K562 (cell line): ENCODE data around the gene SIRT7. TPM values are rescaled to one million over a fixed set of nuclear protein-coding genes. Genes with fewer than 3 reads are reported as not detected.

Experiments
- BACH1 ChIP-seq: fragments of 200-800 bp; sonication (Bioruptor generic); IDR thresholded peaks from 2 replicates; pipeline ENCODE4 v1.6.1; 2016; ENCODE audit warnings: missing genetic modification characterization, missing compliant biosample characterization
- FOXJ2 ChIP-seq: fragments of 200-800 bp; sonication (Bioruptor generic); IDR thresholded peaks from 2 replicates; pipeline ENCODE4 v1.6.1; 2016; ENCODE audit warnings: missing genetic modification characterization, missing compliant biosample characterization
- HDAC8 ChIP-seq: fragments of 450-650 bp; IDR thresholded peaks from 2 replicates; pipeline ENCODE4 v1.6.1; 2016; ENCODE audit warnings: mild to moderate bottlenecking, missing genetic modification characterization, moderate library complexity, missing compliant biosample characterization
- HLTF ChIP-seq: fragments of 450-650 bp; IDR thresholded peaks from 2 replicates; pipeline ENCODE4 v1.6.1; 2016
- JUNB ChIP-seq: fragments of 450-650 bp; formaldehyde crosslinking; conservative IDR thresholded peaks from 2 replicates; pipeline ENCODE4 v1.4.0; 2020; ENCODE audit warnings: mild to moderate bottlenecking
- KHSRP ChIP-seq: fragments of 450-650 bp; IDR thresholded peaks from 2 replicates; pipeline ENCODE4 v1.6.1; 2017
- PRMT5 ChIP-seq: sonication (generic); formaldehyde crosslinking; IDR thresholded peaks from 2 replicates; pipeline ENCODE4 v1.5.0; 2020; ENCODE audit warnings: missing genetic modification reagents
- RHOXF2B ChIP-seq: fragments of 250-450 bp; sonication (Bioruptor Pico); conservative IDR thresholded peaks from 2 replicates; pipeline ENCODE4 v1.5.1; 2021
- SMARCB1 ChIP-seq: IDR thresholded peaks from 2 replicates; pipeline ENCODE4 v1.6.1; 2011; ENCODE audit warnings: improper control_type of control experiment, low read depth; ENCODE audit not compliant: insufficient read length
- SMARCC2 ChIP-seq: fragments of 450-650 bp; IDR thresholded peaks from 2 replicates; pipeline ENCODE4 v1.6.1; 2017; ENCODE audit warnings: antibody characterized with exemption, moderate library complexity, mild to moderate bottlenecking, low read depth
- TEAD1 ChIP-seq, 2 experiments: fragments of 450-650 bp in 1 of 2; sonication (generic) in 1 of 2; formaldehyde crosslinking; IDR thresholded peaks; 2 replicates each; pipeline versions ENCODE4 v1.4.0 to v1.8.0; 2020 to 2022; ENCODE audit warnings: mild to moderate bottlenecking in 2 of 2, missing genetic modification reagents in 1 of 2
- TOE1 ChIP-seq, 2 experiments: fragments of 450-650 bp in 1 of 2; sonication (generic) in 1 of 2; formaldehyde crosslinking in 1 of 2; IDR thresholded peaks; 2 replicates each; pipeline versions ENCODE4 v1.7.1 to v1.8.0; 2016 to 2022; ENCODE audit warnings: borderline replicate concordance in 2 of 2, mild to moderate bottlenecking in 2 of 2, antibody characterized with exemption in 1 of 2, inconsistent platforms in 1 of 2, low read depth in 1 of 2, missing genetic modification reagents in 1 of 2, moderate library complexity in 1 of 2
- ZBTB7A ChIP-seq: IDR thresholded peaks from 2 replicates; pipeline ENCODE4 v1.6.1; 2011; ENCODE audit warnings: low read depth, mild to moderate bottlenecking, low read length, moderate library complexity, borderline replicate concordance; ENCODE audit not compliant: control insufficient read depth
- ZC3H8 ChIP-seq: fragments of 450-650 bp; IDR thresholded peaks from 2 replicates; pipeline ENCODE4 v1.6.1; 2017
- ZNF133 ChIP-seq: fragments of 250-450 bp; sonication (Bioruptor Pico); IDR thresholded peaks from 2 replicates; pipeline ENCODE4 v1.4.0; 2020; ENCODE audit warnings: mild to moderate bottlenecking
- ZNF24 ChIP-seq: fragments of 450-650 bp; IDR thresholded peaks from 2 replicates; pipeline ENCODE4 v1.6.1; 2016
- ZNF347 ChIP-seq: fragments of 450-650 bp; formaldehyde crosslinking; IDR thresholded peaks from 2 replicates; pipeline ENCODE4 v1.4.0; 2020; ENCODE audit warnings: low read depth, mild to moderate bottlenecking, moderate library complexity
- ZNF766 ChIP-seq: fragments of 200-800 bp; sonication (Bioruptor generic); conservative IDR thresholded peaks from 2 replicates; pipeline ENCODE4 v1.6.1; 2016; ENCODE audit warnings: missing genetic modification characterization, missing compliant biosample characterization
- polyA plus RNA-seq, 8 experiments: library from polyadenylated mRNA; depleted of rRNA in 4 of 8; stranded (reverse) in 5 of 8; unstranded in 3 of 8; fragments of >200 nt; fragmentation: Nextera tagmentation in 2 of 8; fragmentation: Illumina TruSeq in 1 of 8; extraction: Ambion mirVana in 2 of 8; extraction: Trizol in 1 of 8; gene quantifications; 2 replicates each; pipeline versions ENCODE4 v1.2.1 to v1.2.3, GENCODE V29; 2011 to 2014; ENCODE audit warnings: inconsistent platforms in 1 of 8, missing spikeins in 1 of 8
- total RNA-seq, 7 experiments: library from RNA; depleted of rRNA in 6 of 7; stranded (reverse); fragments of >200 nt in 6 of 7; fragmentation: Illumina TruSeq in 2 of 7; extraction: Trizol in 2 of 7; gene quantifications; 2 replicates each; pipeline versions ENCODE4 v1.2.1 to v1.2.3, GENCODE V29; 2011 to 2021; ENCODE audit warnings: low replicate concordance in 1 of 7
- TF ChIP-seq, protein P1 (sequence below): sonication (generic); formaldehyde crosslinking; IDR thresholded peaks from 2 replicates; pipeline ENCODE4 v1.8.0; 2022; ENCODE audit warnings: missing genetic modification reagents, mild to moderate bottlenecking, borderline replicate concordance
- TF ChIP-seq, protein P2 (sequence below): fragments of 250-450 bp; sonication (Bioruptor Pico); IDR thresholded peaks from 2 replicates; pipeline ENCODE4 v1.8.0; 2021; ENCODE audit warnings: borderline replicate concordance, mild to moderate bottlenecking, moderate library complexity; ENCODE audit not compliant: poor library complexity, severe bottlenecking
- TF ChIP-seq, protein P3 (sequence below), 2 experiments: fragments of 450-650 bp in 1 of 2; IDR thresholded peaks; 2 replicates each; pipeline ENCODE4 v1.6.1; 2011 to 2017; ENCODE audit warnings: low read depth in 2 of 2, antibody characterized with exemption in 1 of 2, borderline replicate concordance in 1 of 2, low read length in 1 of 2, mild to moderate bottlenecking in 1 of 2, mixed read lengths in 1 of 2; ENCODE audit not compliant: control insufficient read depth in 1 of 2
- TF ChIP-seq, protein P4 (sequence below): sonication (generic); formaldehyde crosslinking; IDR thresholded peaks from 2 replicates; pipeline ENCODE4 v1.8.0; 2022; ENCODE audit warnings: mild to moderate bottlenecking, low read depth, missing genetic modification reagents

SIRT7 gene
- total and polyA plus RNA-seq, 9 of the 15 experiments (the other 6 are each of a cell fraction or from before 2014, with no cell fraction given), result 1.6 to 54.8 (median 20.3) TPM

DNA sequence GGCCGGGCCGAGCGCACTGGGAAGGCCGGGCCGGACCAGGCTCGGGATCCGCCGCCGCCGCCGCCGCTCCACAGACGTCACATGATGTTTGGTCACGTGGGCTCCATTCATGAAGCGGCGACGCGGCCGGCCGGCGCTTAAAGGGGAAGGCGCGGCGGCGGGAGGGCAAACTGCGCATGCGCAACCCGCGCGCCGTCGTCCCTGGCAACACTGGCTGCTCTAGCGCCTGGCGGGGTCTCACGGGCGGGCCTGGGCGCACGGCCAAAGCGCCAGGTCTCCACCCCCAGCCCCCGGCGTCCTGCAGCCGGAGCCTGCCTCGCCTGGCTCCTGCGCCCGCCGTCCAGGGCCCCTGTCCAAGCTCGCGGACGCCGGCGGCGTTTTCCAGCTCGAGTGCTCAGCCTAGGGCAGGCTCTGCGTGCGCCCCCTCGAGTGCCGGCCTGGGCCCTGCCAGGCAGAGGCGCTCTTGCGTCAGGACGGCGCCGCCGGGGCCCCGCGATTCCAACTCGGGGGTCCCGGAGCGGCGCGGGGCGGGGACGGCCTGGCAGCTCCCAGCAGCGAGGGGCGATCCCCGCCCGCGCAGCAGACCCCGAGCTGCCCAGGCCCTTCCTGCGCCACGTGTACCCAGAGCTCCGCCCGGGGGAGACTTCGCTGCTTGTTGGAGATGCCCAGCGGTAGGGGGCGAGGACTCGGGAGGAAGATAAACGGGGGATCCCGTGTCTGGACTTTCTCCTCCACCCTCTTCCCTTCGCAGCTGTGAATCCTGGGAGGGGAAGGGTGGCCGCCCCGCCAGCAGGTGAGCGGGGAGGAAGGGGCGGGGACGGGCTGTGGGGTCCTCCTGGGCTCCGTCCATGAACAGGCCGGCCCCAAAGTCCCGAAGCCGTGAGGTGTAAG lies 9.9 kb upstream of the SIRT7 start, which contains the start of gene MAFG (continued):
- TF ChIP-seq, protein P1, sequence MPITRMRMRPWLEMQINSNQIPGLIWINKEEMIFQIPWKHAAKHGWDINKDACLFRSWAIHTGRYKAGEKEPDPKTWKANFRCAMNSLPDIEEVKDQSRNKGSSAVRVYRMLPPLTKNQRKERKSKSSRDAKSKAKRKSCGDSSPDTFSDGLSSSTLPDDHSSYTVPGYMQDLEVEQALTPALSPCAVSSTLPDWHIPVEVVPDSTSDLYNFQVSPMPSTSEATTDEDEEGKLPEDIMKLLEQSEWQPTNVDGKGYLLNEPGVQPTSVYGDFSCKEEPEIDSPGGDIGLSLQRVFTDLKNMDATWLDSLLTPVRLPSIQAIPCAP (CRISPR knock-in tag), result no peak
- TF ChIP-seq, protein P2, sequence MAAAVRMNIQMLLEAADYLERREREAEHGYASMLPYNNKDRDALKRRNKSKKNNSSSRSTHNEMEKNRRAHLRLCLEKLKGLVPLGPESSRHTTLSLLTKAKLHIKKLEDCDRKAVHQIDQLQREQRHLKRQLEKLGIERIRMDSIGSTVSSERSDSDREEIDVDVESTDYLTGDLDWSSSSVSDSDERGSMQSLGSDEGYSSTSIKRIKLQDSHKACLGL, result no peak
- TF ChIP-seq HLTF (peak; percentile 28; the same call in 1 of the 2 replicates), TEAD1 (CRISPR knock-in tag; IDR thresholded peaks at IDR 0.05) (no peak), ZNF133 (CRISPR knock-in tag) (no peak), SMARCC2 (no peak; the same call in 1 of the 2 replicates), ZNF347 (CRISPR knock-in tag) (no peak), HDAC8 (tag) (no peak), SMARCB1 (no peak), ZNF24 (no peak), PRMT5 (no peak), TOE1 (IDR thresholded peaks at IDR 0.05; ENCODE audit: borderline replicate concordance) (peak; percentile 96), TOE1 (CRISPR knock-in tag; IDR thresholded peaks at IDR 0.05; ENCODE audit: borderline replicate concordance, low read depth) (no peak), ZNF766 (CRISPR knock-in tag) (no peak), KHSRP (no peak), FOXJ2 (no peak), JUNB (CRISPR knock-in tag) (no peak), ZBTB7A (peak; percentile 92), RHOXF2B (CRISPR knock-in tag) (0 out of 2 replicates have a peak, but pooled peaks have one; percentile 6), BACH1 (tag) (no peak), ZC3H8 (no peak)
- TF ChIP-seq, protein P3, sequence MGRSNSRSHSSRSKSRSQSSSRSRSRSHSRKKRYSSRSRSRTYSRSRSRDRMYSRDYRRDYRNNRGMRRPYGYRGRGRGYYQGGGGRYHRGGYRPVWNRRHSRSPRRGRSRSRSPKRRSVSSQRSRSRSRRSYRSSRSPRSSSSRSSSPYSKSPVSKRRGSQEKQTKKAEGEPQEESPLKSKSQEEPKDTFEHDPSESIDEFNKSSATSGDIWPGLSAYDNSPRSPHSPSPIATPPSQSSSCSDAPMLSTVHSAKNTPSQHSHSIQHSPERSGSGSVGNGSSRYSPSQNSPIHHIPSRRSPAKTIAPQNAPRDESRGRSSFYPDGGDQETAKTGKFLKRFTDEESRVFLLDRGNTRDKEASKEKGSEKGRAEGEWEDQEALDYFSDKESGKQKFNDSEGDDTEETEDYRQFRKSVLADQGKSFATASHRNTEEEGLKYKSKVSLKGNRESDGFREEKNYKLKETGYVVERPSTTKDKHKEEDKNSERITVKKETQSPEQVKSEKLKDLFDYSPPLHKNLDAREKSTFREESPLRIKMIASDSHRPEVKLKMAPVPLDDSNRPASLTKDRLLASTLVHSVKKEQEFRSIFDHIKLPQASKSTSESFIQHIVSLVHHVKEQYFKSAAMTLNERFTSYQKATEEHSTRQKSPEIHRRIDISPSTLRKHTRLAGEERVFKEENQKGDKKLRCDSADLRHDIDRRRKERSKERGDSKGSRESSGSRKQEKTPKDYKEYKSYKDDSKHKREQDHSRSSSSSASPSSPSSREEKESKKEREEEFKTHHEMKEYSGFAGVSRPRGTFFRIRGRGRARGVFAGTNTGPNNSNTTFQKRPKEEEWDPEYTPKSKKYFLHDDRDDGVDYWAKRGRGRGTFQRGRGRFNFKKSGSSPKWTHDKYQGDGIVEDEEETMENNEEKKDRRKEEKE (IDR thresholded peaks at IDR 0.05; ENCODE audit: borderline replicate concordance in 1 of 2, control insufficient read depth in 1 of 2, low read depth in 2 of 2, low read length in 1 of 2), result no peak
- TF ChIP-seq, protein P4, sequence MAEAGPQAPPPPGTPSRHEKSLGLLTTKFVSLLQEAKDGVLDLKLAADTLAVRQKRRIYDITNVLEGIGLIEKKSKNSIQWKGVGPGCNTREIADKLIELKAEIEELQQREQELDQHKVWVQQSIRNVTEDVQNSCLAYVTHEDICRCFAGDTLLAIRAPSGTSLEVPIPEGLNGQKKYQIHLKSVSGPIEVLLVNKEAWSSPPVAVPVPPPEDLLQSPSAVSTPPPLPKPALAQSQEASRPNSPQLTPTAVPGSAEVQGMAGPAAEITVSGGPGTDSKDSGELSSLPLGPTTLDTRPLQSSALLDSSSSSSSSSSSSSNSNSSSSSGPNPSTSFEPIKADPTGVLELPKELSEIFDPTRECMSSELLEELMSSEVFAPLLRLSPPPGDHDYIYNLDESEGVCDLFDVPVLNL (CRISPR knock-in tag), result no peak; the same call in 1 of the 2 replicates
